T-cell (primary cell): ENCODE measurements around the gene LRAT. TPM values are rescaled to one million over a fixed set of nuclear protein-coding genes. Genes with fewer than 3 reads are reported as not detected.
A peak's percentile ranks its signal among the peaks of the same experiment; 100 is the strongest.

Experiments used
- ATAC-seq, 4 experiments: fragments of 200-7000 bp in 3 of 4; fragments of 150-1000 bp in 1 of 4; cut with Tn5 transposase; replicated peaks in 1 of 4; 1 replicate in 3 of 4; 2 replicates in 1 of 4; pipeline ENCODE4 v1.10.0; 2021; ENCODE audit warnings: moderate library complexity in 3 of 4, mild to moderate bottlenecking in 2 of 4, moderate number of reproducible peaks in 1 of 4
- CTCF ChIA-PET, 2 donors: fragments of 300-600 bp; sonication (Branson Sonifier 250); formaldehyde crosslinking; loops; one replicate each; lab custom pipeline; 2022; ENCODE audit warnings: antibody characterized with exemption in 2 of 2; lab: Charles Lee
- POLR2A ChIA-PET, 2 donors: fragments of 300-600 bp; sonication (Branson Sonifier 250); formaldehyde crosslinking; loops; one replicate each; lab custom pipeline; 2022; ENCODE audit warnings: antibody characterized with exemption in 2 of 2; lab: Charles Lee
- DNase-seq, 35 experiments: peaks; one replicate each; pipeline versions ENCODE4 v3.0.0 to v3.0.0-alpha.2; 2013 to 2023
- H3K27ac ChIP-seq: one replicate; pipeline ENCODE4 v1.5.1; 2013; ENCODE audit warnings: low read length
- H3K27me3 ChIP-seq, 2 experiments: replicated peaks in 1 of 2; 1 replicate in 1 of 2; 2 replicates in 1 of 2; pipeline versions ENCODE4 v1.6.1 to v1.7.0; 2013; ENCODE audit warnings: low read length in 1 of 2, mixed read lengths in 1 of 2; ENCODE audit not compliant: control insufficient read depth in 2 of 2, insufficient read depth in 2 of 2; ENCODE audit errors: extremely low read depth in 1 of 2
- H3K36me3 ChIP-seq, 2 donors: 1 replicate in 1 of 2; 2 replicates in 1 of 2; pipeline versions ENCODE4 v1.6.1 to v1.7.0; 2013; ENCODE audit warnings: low read length in 1 of 2; ENCODE audit not compliant: control insufficient read depth in 2 of 2, insufficient read depth in 1 of 2; ENCODE audit errors: extremely low read depth in 1 of 2
- H3K4me1 ChIP-seq, 2 experiments: 1 replicate in 1 of 2; 2 replicates in 1 of 2; pipeline versions ENCODE4 v1.6.1 to v1.7.0; 2013; ENCODE audit warnings: low read length in 2 of 2, mixed read lengths in 1 of 2; ENCODE audit not compliant: insufficient read depth in 2 of 2, control insufficient read depth in 1 of 2; ENCODE audit errors: extremely low read depth in 1 of 2
- H3K4me3 ChIP-seq, 2 donors: 1 replicate in 1 of 2; 2 replicates in 1 of 2; pipeline versions ENCODE4 v1.5.1 to v1.7.0; 2013; ENCODE audit warnings: mild to moderate bottlenecking in 2 of 2, low read length in 1 of 2, moderate library complexity in 1 of 2; ENCODE audit not compliant: control insufficient read depth in 1 of 2; ENCODE audit errors: extremely low read depth in 1 of 2
- H3K9me3 ChIP-seq: 2 replicates; pipeline ENCODE4 v1.7.0; 2013
- H3K27ac Mint-ChIP-seq, 2 donors: one replicate each; pipeline ENCODE4 v1.8.0; 2020 to 2021; ENCODE audit warnings: mild to moderate bottlenecking in 2 of 2, mixed read lengths in 2 of 2
- H3K27me3 Mint-ChIP-seq, 2 donors: one replicate each; pipeline ENCODE4 v1.8.0; 2021 to 2022; ENCODE audit warnings: mixed read lengths in 2 of 2
- H3K36me3 Mint-ChIP-seq: one replicate; pipeline ENCODE4 v1.8.0; 2021; ENCODE audit warnings: mixed read lengths
- H3K4me1 Mint-ChIP-seq, 3 donors: one replicate each; pipeline ENCODE4 v1.8.0; 2020 to 2022; ENCODE audit warnings: mixed read lengths in 3 of 3, mild to moderate bottlenecking in 1 of 3
- H3K4me3 Mint-ChIP-seq, 3 donors: one replicate each; pipeline ENCODE4 v1.8.0; 2020 to 2022; ENCODE audit warnings: mild to moderate bottlenecking in 3 of 3, mixed read lengths in 3 of 3, moderate library complexity in 3 of 3
- H3K9me3 Mint-ChIP-seq, 3 donors: one replicate each; pipeline ENCODE4 v1.8.0; 2020 to 2022; ENCODE audit warnings: mixed read lengths in 3 of 3
- WGBS: methylation state at CpG from one replicate; pipeline ENCODE4 v1.1.5; 2013; ENCODE audit warnings: missing lambda C conversion rate; ENCODE audit not compliant: insufficient coverage; 5-methylcytosine and 5-hydroxymethylcytosine counted together
- total RNA-seq, 35 experiments: library from RNA in 6 of 35; stranded (reverse) in 6 of 35; fragments of 120-200 nt in 1 of 35; gene quantifications; one replicate each; pipeline versions ENCODE4 v1.2.1 to v1.2.4 and lab custom pipeline; 2013 to 2026

LRAT gene
- total RNA-seq, 5 donors from 2014 or later (not counting 1 experiment from before 2014, with no cell fraction given): not detected

DNA sequence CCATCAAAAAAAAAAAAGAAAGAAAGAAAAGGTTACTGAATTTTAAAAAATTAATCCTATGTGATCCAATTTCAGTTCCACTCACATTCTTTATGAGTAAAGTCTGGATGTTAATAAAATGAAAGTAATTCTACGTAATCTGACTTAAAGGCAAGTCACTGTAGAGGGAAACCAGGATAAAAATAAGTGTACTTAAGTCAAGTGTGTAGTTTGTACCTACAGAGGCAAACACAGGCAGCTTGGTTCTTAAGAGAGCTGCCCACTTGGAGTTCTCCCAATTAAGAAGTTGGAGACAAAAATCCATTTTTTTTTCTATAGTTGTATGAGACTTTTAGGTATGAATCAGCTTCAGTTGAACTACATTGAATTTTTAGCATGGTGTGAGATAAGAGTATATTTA is 7.0 kb upstream of the LRAT start:
- Histone ChIP-seq H3K36me3 (no peaks in the 10 kb centered on the region), H3K27ac (no peak overlapping the region), H3K4me1 (peaks cover 0 to 3% of the 10 kb centered on the region in 2 experiments), H3K9me3 (no peaks in the 10 kb centered on the region), H3K27me3 (peaks cover 11 to 15% of the 10 kb centered on the region in 2 experiments), H3K4me3 (no peak overlapping the region)
- no peak overlapping the region for H3K27ac Mint-ChIP-seq
- peaks cover 26 to 38% of the 10 kb centered on the region in 2 donors for H3K27me3 Mint-ChIP-seq
- ATAC-seq (no peak), DNase-seq (no peak)
- no CpG with 5 or more reads among the region's 1 CpG for WGBS
- H3K4me3 Mint-ChIP-seq: no peak overlapping the region
- POLR2A ChIA-PET: no interaction called here
- H3K9me3 Mint-ChIP-seq: no peaks in the 10 kb centered on the region
- no peaks in the 10 kb centered on the region for H3K36me3 Mint-ChIP-seq
- CTCF ChIA-PET: no interaction called here
- H3K4me1 Mint-ChIP-seq: peaks cover under 1 to 1% (median under 1%) of the 10 kb centered on the region in 3 donors

DNA sequence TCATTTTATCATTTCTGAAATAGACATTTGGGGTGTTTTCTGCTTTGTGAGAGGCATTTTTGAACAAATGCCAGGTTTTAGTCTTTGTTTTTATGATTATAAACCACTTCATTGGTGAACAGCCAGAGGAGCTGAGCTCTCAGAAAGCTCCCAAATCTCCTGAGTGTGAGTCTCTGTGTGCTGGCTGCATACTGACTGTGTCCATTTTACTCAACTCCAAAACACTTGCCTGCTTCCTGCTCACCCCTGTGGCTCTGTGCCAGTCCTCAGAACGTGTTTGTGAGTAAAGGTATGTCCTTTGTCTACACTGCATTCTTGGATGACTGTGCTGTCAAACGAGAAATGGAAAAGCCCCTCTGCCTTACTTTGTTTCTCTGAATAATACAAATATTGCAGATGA is 5.4 kb upstream of the LRAT start:
- Histone ChIP-seq H3K27ac (no peak overlapping the region), H3K27me3 (peaks cover 19 to 27% of the 10 kb centered on the region in 2 experiments), H3K9me3 (no peaks in the 10 kb centered on the region), H3K4me1 (peaks cover 0 to 17% of the 10 kb centered on the region in 2 experiments), H3K4me3 (no peak overlapping the region), H3K36me3 (no peaks in the 10 kb centered on the region)
- WGBS: no CpG with 5 or more reads among the region's 2 CpGs
- ChIA-PET CTCF (no interaction called here), POLR2A (no interaction called here)
- Mint-ChIP-seq H3K27me3 (peaks cover 33 to 36% of the 10 kb centered on the region in 2 donors), H3K4me3 (no peak overlapping the region), H3K36me3 (no peaks in the 10 kb centered on the region), H3K27ac (no peak overlapping the region), H3K9me3 (no peaks in the 10 kb centered on the region), H3K4me1 (peaks cover 11 to 12% (median 11%) of the 10 kb centered on the region in 3 donors)
- no peak for ATAC-seq
- DNase-seq: no peak

DNA sequence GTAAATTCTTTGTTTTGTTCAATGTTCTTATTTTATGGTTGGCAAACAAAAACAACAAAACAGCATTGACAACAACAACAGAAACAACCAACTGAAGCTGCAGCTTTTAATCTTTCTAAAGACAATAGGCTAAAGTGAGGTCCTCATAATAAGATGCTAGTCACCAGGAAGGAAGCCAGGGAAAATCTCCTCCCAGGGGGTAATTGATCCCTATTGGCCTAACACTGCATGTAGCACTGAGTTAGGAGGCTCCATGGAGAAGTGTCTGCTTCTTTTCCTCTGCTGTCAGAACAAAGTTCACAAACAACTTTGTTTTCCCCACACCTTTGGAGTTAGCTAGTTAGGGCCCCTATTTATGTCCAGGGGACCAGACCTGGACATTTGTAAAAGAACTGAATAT is 4.7 kb upstream of the LRAT start:
- Histone ChIP-seq H3K4me1 (peaks cover 0 to 24% of the 10 kb centered on the region in 2 experiments), H3K27me3 (peaks cover 19 to 34% of the 10 kb centered on the region in 2 experiments), H3K27ac (no peak overlapping the region), H3K36me3 (no peaks in the 10 kb centered on the region), H3K4me3 (no peak overlapping the region), H3K9me3 (no peaks in the 10 kb centered on the region)
- Mint-ChIP-seq H3K27me3 (peaks cover 32 to 34% of the 10 kb centered on the region in 2 donors), H3K9me3 (no peaks in the 10 kb centered on the region), H3K36me3 (no peaks in the 10 kb centered on the region), H3K4me1 (peaks cover 15 to 19% (median 16%) of the 10 kb centered on the region in 3 donors), H3K27ac (no peak overlapping the region), H3K4me3 (no peak overlapping the region)
- CTCF ChIA-PET: no interaction called here
- POLR2A ChIA-PET: no interaction called here
- no peak for DNase-seq
- no peak for ATAC-seq

DNA sequence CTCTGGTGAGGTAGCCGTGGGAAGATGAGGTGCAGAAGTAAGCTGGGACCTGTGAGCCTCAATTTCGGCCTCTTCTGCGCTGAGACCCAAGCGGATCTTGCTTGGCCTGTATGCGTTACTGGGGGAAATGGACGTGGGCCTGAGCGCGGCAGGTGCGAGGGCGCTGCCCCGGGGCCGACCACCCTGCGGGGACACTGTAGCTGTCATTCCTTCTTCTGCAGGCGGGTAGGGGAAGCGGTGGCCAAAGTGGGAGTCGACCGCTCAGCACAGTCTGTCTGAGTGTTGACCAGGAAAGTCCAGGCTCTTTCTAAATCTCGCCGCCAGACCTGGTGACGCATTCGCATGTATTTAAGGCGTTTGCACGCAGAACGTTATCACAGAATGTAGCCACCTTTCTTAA is 3.3 kb upstream of the LRAT start:
- Histone ChIP-seq H3K27me3 (peaks cover 16 to 47% of the 10 kb centered on the region in 2 experiments), H3K36me3 (no peaks in the 10 kb centered on the region), H3K4me3 (no peak overlapping the region), H3K27ac (no peak overlapping the region), H3K4me1 (peaks cover 0 to 30% of the 10 kb centered on the region in 2 experiments), H3K9me3 (no peaks in the 10 kb centered on the region)
- Mint-ChIP-seq H3K27ac (no peak overlapping the region), H3K4me1 (peaks cover 19 to 29% (median 25%) of the 10 kb centered on the region in 3 donors), H3K4me3 (no peak overlapping the region), H3K27me3 (peaks cover 35 to 47% of the 10 kb centered on the region in 2 donors), H3K36me3 (no peaks in the 10 kb centered on the region), H3K9me3 (no peaks in the 10 kb centered on the region)
- ChIA-PET POLR2A (no interaction called here), CTCF (no interaction called here)
- DNase-seq (no peak), ATAC-seq (no peak)
- WGBS: 83% methylated on average over 24 of the region's 24 CpGs

- H3K9me3 Mint-ChIP-seq: no peaks in the 10 kb centered on the region
- 25% methylated on average over 18 of the region's 20 CpGs for WGBS
- ATAC-seq (no peak), DNase-seq (no peak)
- no peaks in the 10 kb centered on the region for H3K36me3 Mint-ChIP-seq
- peaks cover 16 to 47% of the 10 kb centered on the region in 2 experiments for H3K27me3 ChIP-seq
- ChIA-PET POLR2A (no interaction called here), CTCF (no interaction called here)
- H3K4me3 Mint-ChIP-seq: no peak overlapping the region
- no peaks in the 10 kb centered on the region for H3K9me3 ChIP-seq
- no peak overlapping the region for H3K4me3 ChIP-seq
- peaks cover 0 to 30% of the 10 kb centered on the region in 2 experiments for H3K4me1 ChIP-seq
- no peaks in the 10 kb centered on the region for H3K36me3 ChIP-seq
- no peak overlapping the region for H3K27ac ChIP-seq
- H3K4me1 Mint-ChIP-seq: peaks cover 19 to 29% (median 25%) of the 10 kb centered on the region in 3 donors
- H3K27ac Mint-ChIP-seq: no peak overlapping the region
- H3K27me3 Mint-ChIP-seq: peaks cover 39 to 49% of the 10 kb centered on the region in 2 donors
These were observed 2.6 kb upstream of the LRAT start for GRCh38 chr4:154741131-154741665.

DNA sequence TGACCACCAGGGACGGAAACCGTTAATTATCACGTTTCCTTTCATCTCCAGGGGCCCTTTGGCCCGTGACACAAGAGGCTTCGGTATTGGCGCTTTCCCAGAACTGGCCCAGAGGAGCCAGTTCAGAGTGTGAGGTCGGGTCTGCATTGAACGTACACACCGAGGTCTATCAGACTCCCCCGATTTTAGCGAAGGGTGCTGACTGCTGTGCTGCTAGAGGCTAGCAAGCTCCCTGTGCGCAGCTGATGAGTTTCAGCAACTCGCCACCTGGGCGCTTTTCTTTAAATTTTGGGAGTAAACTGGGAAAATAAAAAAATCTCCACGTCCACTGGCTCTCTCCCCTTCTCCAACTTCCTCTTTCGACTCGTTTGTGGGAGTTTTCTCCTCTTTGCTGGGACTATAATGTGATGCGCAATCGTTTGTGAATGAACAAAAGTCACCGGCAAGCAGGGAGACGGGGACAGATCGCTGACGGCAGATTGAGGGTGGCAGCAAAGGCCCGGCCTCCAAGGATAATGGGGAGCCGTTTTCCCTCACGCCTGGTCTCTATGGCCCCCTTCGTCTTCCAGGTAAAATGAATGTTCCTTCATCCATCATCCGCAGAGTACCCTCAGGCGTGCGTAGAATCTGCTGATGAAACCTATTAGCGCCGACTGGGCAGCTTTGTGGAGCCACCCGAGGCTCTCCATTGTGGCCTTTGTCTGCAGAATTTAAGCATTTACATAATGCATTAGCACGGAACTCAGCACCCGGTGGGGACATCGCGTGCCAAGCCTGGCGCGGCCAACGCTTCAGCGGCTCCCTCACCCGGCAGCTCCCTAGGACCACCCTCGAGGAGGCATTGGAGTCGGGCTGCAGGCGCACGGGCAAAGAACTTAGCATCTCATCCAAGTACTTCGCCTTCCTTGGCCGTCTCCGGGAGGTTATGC is 1.6 kb upstream of the LRAT start:
- Histone ChIP-seq H3K4me3 (peak overlapping the region in 1 of 2 donors; percentile 3), H3K9me3 (no peaks in the 10 kb centered on the region), H3K27me3 (peaks cover 20 to 47% of the 10 kb centered on the region in 2 experiments), H3K4me1 (peaks cover 0 to 30% of the 10 kb centered on the region in 2 experiments), H3K36me3 (no peaks in the 10 kb centered on the region), H3K27ac (no peak overlapping the region)
- CTCF ChIA-PET: interaction anchor here in 1 of 2 donors (0.7 kb wide), 1 partner anchor 145 kb away, joined by 3 read pairs; no protein-coding TSS in a partner anchor
- POLR2A ChIA-PET: no interaction called here
- peaks cover 19 to 29% (median 25%) of the 10 kb centered on the region in 3 donors for H3K4me1 Mint-ChIP-seq
- H3K27ac Mint-ChIP-seq: no peak overlapping the region
- no peaks in the 10 kb centered on the region for H3K9me3 Mint-ChIP-seq
- WGBS: 7% methylated on average over 31 of the region's 49 CpGs
- H3K36me3 Mint-ChIP-seq: no peaks in the 10 kb centered on the region
- no peak for DNase-seq
- peak overlapping the region; percentile 6 to 64 (median 50) for H3K4me3 Mint-ChIP-seq
- ATAC-seq: no peak
- peaks cover 48 to 55% of the 10 kb centered on the region in 2 donors for H3K27me3 Mint-ChIP-seq
